Heart right ventricle (tissue), 16 donors: ENCODE data around the gene NPDC1. TPM values are rescaled to one million over a fixed set of nuclear protein-coding genes. Genes with fewer than 3 reads are reported as not detected.

ENCODE experiments used
- ATAC-seq, 8 donors: fragments of 200-7000 bp; cut with Tn5 transposase; one replicate each; pipeline ENCODE4 v1.9.1; 2020; ENCODE audit warnings: mild to moderate bottlenecking in 8 of 8, moderate library complexity in 8 of 8, moderate number of reproducible peaks in 1 of 8
- DNase-seq, 2 donors: peaks; one replicate each; pipeline ENCODE4 v3.0.0-alpha.2; 2020
- H3K27ac ChIP-seq, 10 donors: fragments of 200-600 bp; sonication (generic) in 2 of 10; one replicate each; pipeline versions ENCODE4 v1.5.0 to v1.8.0; 2020 to 2022; ENCODE audit warnings: mild to moderate bottlenecking in 3 of 10
- H3K27me3 ChIP-seq, 7 donors: fragments of 200-600 bp; one replicate each; pipeline ENCODE4 v1.8.0; 2021 to 2022; ENCODE audit warnings: mild to moderate bottlenecking in 2 of 7
- H3K36me3 ChIP-seq, 9 donors: fragments of 200-600 bp; sonication (generic) in 1 of 9; one replicate each; pipeline versions ENCODE4 v1.5.0 to v1.8.0; 2020 to 2022; ENCODE audit warnings: mild to moderate bottlenecking in 2 of 9
- H3K4me1 ChIP-seq, 9 donors: fragments of 200-600 bp; sonication (generic) in 1 of 9; one replicate each; pipeline versions ENCODE4 v1.5.0 to v1.8.0; 2020 to 2022; ENCODE audit warnings: mild to moderate bottlenecking in 4 of 9
- H3K4me3 ChIP-seq, 10 donors: fragments of 200-600 bp; sonication (generic) in 2 of 10; one replicate each; pipeline versions ENCODE4 v1.5.0 to v1.8.0; 2020 to 2022; ENCODE audit warnings: mild to moderate bottlenecking in 7 of 10, moderate library complexity in 2 of 10
- H3K9me3 ChIP-seq, 11 donors: fragments of 200-600 bp in 10 of 11; sonication (generic) in 2 of 11; one replicate each; pipeline versions ENCODE4 v1.5.0 to v1.8.0; 2013 to 2022; ENCODE audit warnings: mild to moderate bottlenecking in 2 of 11, control low read depth in 1 of 11, moderate library complexity in 1 of 11
- CTCF ChIP-seq, 9 donors: fragments of 200-600 bp; sonication (generic) in 2 of 9; IDR thresholded peaks; one replicate each; pipeline versions ENCODE4 v1.5.0 to v1.8.0; 2021 to 2022; ENCODE audit warnings: antibody characterized with exemption in 9 of 9, mild to moderate bottlenecking in 5 of 9, moderate library complexity in 1 of 9
- WGBS, 2 donors: extraction: QIAGEN DNeasy Blood & Tissue Kit; methylation state at CpG; one replicate each; pipeline ENCODE4 v1.1.7; 2013; ENCODE audit warnings: inconsistent platforms in 1 of 2; 5-methylcytosine and 5-hydroxymethylcytosine counted together
- intact Hi-C, 10 donors: fragments of 100-400 bp; cut with DNase I; formaldehyde crosslinking; loops; one replicate each; pipeline versions ENCODE4 v1.11.1 to v1.14.2; 2022
- polyA plus RNA-seq, 2 donors: library from polyadenylated mRNA; stranded (reverse); fragments of 200-250 nt; gene quantifications; one replicate each; pipeline ENCODE4 v1.2.3, GENCODE V29; 2013
- total RNA-seq, 10 donors: library from RNA; stranded (reverse); fragmentation: NEBNext Ultra II Directional in 3 of 10; extraction: Animal tissue kit (Norgen Biotek cat#: 25700) in 3 of 10; gene quantifications; one replicate each; pipeline versions ENCODE4 v1.2.1 to v1.2.4, GENCODE V29; 2021 to 2023
- donor health status: Arrhythmogenic right ventricular cardiomyopathy.
- donor health status: ischemic (EF 13 %, LVEDD 7.1; RV severe dilation, severe dysfunction).
- donor health status: healthy with polysubstance abuse.
- donor health status: DM: no; HTN: yes; CAD: no.
- donor health status: DM: no; HTN: no; CAD: no.
- donor health status: ischemic (EF 25% LVEDD 6.9; RV normal size, moderate dysfunction).
- donor health status: ischemic (EF 25% LVEDD 5.7; RV mildly dilated, moderate dysfunction).
- donor health status: healthy.
- donor health status: DM: yes; HTN: yes; CAD: no.
- donor health status: Ischemic cardiomyopathy.
- donor health status: ischemic (EF 35%, LVEDD 5.7; RV mildly dilated, moderate dysfunction).
- donor health status: nonischemic (EF 11% LVEDD 7.7; RV severe dilation, severe dysfunction).
- donor health status: DM: yes; HTN: yes; CAD: no.
- donor health status: PGD.
- donor health status: ischemic (EF 29% LVEDD 5.4; RV normal size, mild dysfunction).
- donor health status: nonischemic (EF 23%, LVEDD 6.1; RV moderate dilation, normal function).

The NPDC1 gene
- total and polyA plus RNA-seq, 12 donors = 29.1 to 153 (median 54.5) TPM

DNA sequence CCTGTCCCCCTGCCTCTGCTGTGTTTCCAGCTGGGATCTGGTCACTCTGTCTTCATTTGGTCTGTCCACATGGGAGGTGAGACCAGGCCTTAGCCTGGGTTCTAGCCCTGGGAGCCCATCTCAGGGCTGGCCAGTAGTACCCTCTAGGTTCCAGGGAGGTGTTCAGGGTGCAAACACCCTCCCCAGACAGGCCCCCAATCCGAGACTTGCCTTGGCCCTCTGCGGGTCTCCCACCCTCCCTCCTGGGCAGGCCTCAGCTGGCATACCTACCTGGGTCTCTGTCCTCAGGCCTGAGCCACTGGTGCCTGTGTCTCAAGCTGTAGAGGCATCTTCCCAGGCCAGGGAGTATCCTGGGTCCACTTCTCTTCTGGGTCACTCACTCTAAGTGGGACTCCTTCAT lies 25.3 kb upstream of the NPDC1 start:
- no peak for TF ChIP-seq CTCF (IDR thresholded peaks at IDR 0.05)
- ATAC-seq = peak in 1 of 8 donors; percentile 1
- peaks cover 7 to 47% (median 16%) of the 10 kb centered on the region in 9 donors for H3K4me1 ChIP-seq
- intact Hi-C loops = no loop called here
- peak overlapping the region in 9 of 10 donors; percentile 51 to 86 (median 85) for H3K27ac ChIP-seq
- H3K36me3 ChIP-seq = no peaks in the 10 kb centered on the region
- WGBS, 2 donors = 83 to 89% methylated on average over 2 of the region's 2 CpGs
- no peak for DNase-seq
- peaks cover 0 to 15% (median 9%) of the 10 kb centered on the region in 7 donors for H3K27me3 ChIP-seq
- H3K4me3 ChIP-seq = peak overlapping the region in 6 of 10 donors; percentile 44 to 58 (median 52)
- H3K9me3 ChIP-seq = no peaks in the 10 kb centered on the region

DNA sequence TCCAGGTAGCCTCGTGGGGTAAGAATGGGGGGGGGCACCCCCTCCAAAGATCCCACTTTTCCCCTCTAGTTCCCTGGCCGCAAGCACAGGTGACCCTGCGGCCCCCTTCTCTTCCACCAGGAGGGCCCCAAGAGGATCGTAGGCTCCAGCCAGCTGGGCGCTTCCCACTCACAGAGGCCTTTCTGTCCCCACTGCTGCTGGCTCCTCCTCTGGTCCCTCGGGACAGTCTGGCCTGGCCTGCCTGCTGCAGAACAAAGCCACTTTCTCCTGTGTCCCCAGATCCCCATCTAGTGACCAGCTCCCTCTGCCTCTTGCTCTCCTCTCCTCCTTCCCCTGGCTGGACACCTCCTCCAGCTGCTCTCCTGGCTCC lies 24.9 kb upstream of the NPDC1 start:
- peak in 4 of 9 donors; percentile 10 to 42 (median 19) for TF ChIP-seq CTCF (IDR thresholded peaks at IDR 0.05)
- intact Hi-C loops = loop anchor here in 1 of 10 donors (1.0 kb wide), 1 partner anchor 25 kb away; the partner anchor contains the start of gene NPDC1
- DNase-seq = peak; percentile 74 to 81
- 9 to 18% methylated on average over 6 of the region's 6 CpGs for WGBS, 2 donors
- no peaks in the 10 kb centered on the region for H3K36me3 ChIP-seq
- peaks cover 7 to 46% (median 16%) of the 10 kb centered on the region in 9 donors for H3K4me1 ChIP-seq
- peaks cover 0 to 15% (median 9%) of the 10 kb centered on the region in 7 donors for H3K27me3 ChIP-seq
- ATAC-seq = peak; percentile 36 to 78 (median 58)
- H3K27ac ChIP-seq = peak overlapping the region; percentile 59 to 86 (median 82)
- peak overlapping the region in 9 of 10 donors; percentile 12 to 58 (median 50) for H3K4me3 ChIP-seq
- H3K9me3 ChIP-seq = no peaks in the 10 kb centered on the region

- peak; percentile 87 to 88 for DNase-seq
- Histone ChIP-seq H3K4me3 (peak within 1 kb of the TSS in 9 of 10 donors; percentile 12 to 58 (median 50)), H3K27me3 (peaks cover 0 to 15% (median 9%) of the 10 kb centered on the region in 7 donors), H3K4me1 (peaks cover 7 to 45% (median 16%) of the 10 kb centered on the region in 9 donors), H3K36me3 (no peaks in the 10 kb centered on the region), H3K9me3 (no peaks in the 10 kb centered on the region), H3K27ac (peak within 1 kb of the TSS; percentile 59 to 86 (median 82))
- ATAC-seq = peak; percentile 88 to 97 (median 94)
- WGBS, 2 donors = 1% methylated on average over 74 of the region's 74 CpGs
- no peak for TF ChIP-seq CTCF (IDR thresholded peaks at IDR 0.05)
- intact Hi-C loops = loop anchor here in 1 of 10 donors (1.0 kb wide), 1 partner anchor 24 kb away; the partner anchor contains the start of gene NPDC1
Measured at GRCh38 chr9:137070201-137070905, 24.4 kb upstream of the NPDC1 start, which contains the start of gene SAPCD2. SAPCD2 (minus strand) TSS chr9:137070557; CDS start chr9:137070460, 97 bp downstream.

GRCh38 chr9:137069508-137070091 lies 23.6 kb upstream of the NPDC1 start:
- TF ChIP-seq CTCF (IDR thresholded peaks at IDR 0.05) = no peak
- Histone ChIP-seq H3K27ac (no peak overlapping the region), H3K27me3 (peaks cover 0 to 15% (median 9%) of the 10 kb centered on the region in 7 donors), H3K36me3 (no peaks in the 10 kb centered on the region), H3K4me1 (peaks cover 7 to 42% (median 16%) of the 10 kb centered on the region in 9 donors), H3K4me3 (peak overlapping the region in 2 of 10 donors; percentile 44 to 58), H3K9me3 (no peaks in the 10 kb centered on the region)
- WGBS, 2 donors = 8 to 10% methylated on average over 40 to 52 of the region's 52 CpGs
- DNase-seq (peak in 1 of 2 donors; percentile 19), ATAC-seq (no peak)
- intact Hi-C loops = loop anchor here in 2 of 10 donors (1.0 to 10.0 kb wide), 2 partner anchors 23 to 285 kb away; partner anchors contain the start of gene NPDC1 (in 1 of the 2)
